Adrenal gland (tissue), 12 donors: Measurements from ENCODE around the gene SH2B2. TPM values are rescaled to one million over a fixed set of nuclear protein-coding genes. Genes with fewer than 3 reads are reported as not detected.

ENCODE experiments used
- DNase-seq, 7 donors: peaks; one replicate each; pipeline ENCODE4 v3.0.0-alpha.2; 2019 to 2020
- H3K27ac ChIP-seq, 5 donors: fragments of 200-600 bp; sonication (generic) in 4 of 5; 1 replicate in 3 of 5; 2 replicates in 2 of 5; pipeline versions ENCODE4 v1.5.1 to v1.8.0; 2016 to 2020; ENCODE audit warnings: mild to moderate bottlenecking in 1 of 5
- H3K27me3 ChIP-seq: fragments of 200-600 bp; 2 replicates; pipeline ENCODE4 v1.8.0; 2021
- H3K36me3 ChIP-seq, 2 donors: fragments of 200-600 bp; replicated peaks in 1 of 2; 1 replicate in 1 of 2; 2 replicates in 1 of 2; pipeline versions ENCODE4 v1.5.1 to v1.8.0; 2018 to 2022
- H3K4me1 ChIP-seq, 2 donors: fragments of 200-600 bp; replicated peaks in 1 of 2; 1 replicate in 1 of 2; 2 replicates in 1 of 2; pipeline versions ENCODE4 v1.5.1 to v1.8.0; 2018 to 2021
- H3K4me3 ChIP-seq, 4 donors: fragments of 200-600 bp; sonication (generic) in 3 of 4; one replicate each; pipeline ENCODE4 v1.5.1; 2016 to 2018
- H3K9me3 ChIP-seq, 3 donors: fragments of 200-600 bp; sonication (generic) in 1 of 3; replicated peaks in 1 of 3; 1 replicate in 2 of 3; 2 replicates in 1 of 3; pipeline versions ENCODE4 v1.5.1 to v1.8.0; 2016 to 2021
- CTCF ChIP-seq, 6 experiments: fragments of 450-650 bp in 4 of 6; fragments of 200-600 bp in 2 of 6; sonication (generic) in 1 of 6; IDR thresholded peaks; 1 replicate in 5 of 6; 2 replicates in 1 of 6; pipeline versions ENCODE4 v1.5.1 to v1.8.0; 2016 to 2021; ENCODE audit warnings: antibody characterized with exemption in 6 of 6, mild to moderate bottlenecking in 2 of 6, moderate library complexity in 1 of 6
- POLR2A ChIP-seq, 2 donors: fragments of 450-650 bp; IDR thresholded peaks; one replicate each; pipeline ENCODE4 v1.6.1; 2017; ENCODE audit warnings: antibody characterized with exemption in 2 of 2, mild to moderate bottlenecking in 2 of 2, moderate library complexity in 1 of 2
- WGBS, 4 donors: extraction: QIAGEN DNeasy Blood & Tissue Kit in 2 of 4; methylation state at CpG; one replicate each; pipeline versions ENCODE4 v1.1.5 to v1.1.7; 2013 to 2017; 5-methylcytosine and 5-hydroxymethylcytosine counted together
- intact Hi-C, 2 donors: fragments of 100-400 bp; cut with DNase I; formaldehyde crosslinking; loops; one replicate each; pipeline versions ENCODE4 v1.14.1 to v1.15.0; 2022 to 2023
- polyA plus RNA-seq, 3 donors: library from polyadenylated mRNA; stranded (reverse); fragments of 200-250 nt in 2 of 3; fragments of 350-450 nt in 1 of 3; fragmentation: Illumina TruSeq in 1 of 3; extraction: RNeasy Lipid Tissue Mini Kit (QIAGEN cat#74804) in 1 of 3; gene quantifications; one replicate each; pipeline ENCODE4 v1.2.3, GENCODE V29; 2013 to 2014
- total RNA-seq, 9 donors: library from RNA; depleted of rRNA in 4 of 9; stranded (reverse); fragments of >200 nt in 4 of 9; fragments of 120-200 nt in 1 of 9; fragmentation: NEBNext Ultra II Directional in 1 of 9; extraction: Animal tissue kit (Norgen Biotek cat#: 25700) in 1 of 9; gene quantifications; one replicate each; pipeline versions ENCODE4 v1.1.0 to v1.2.4, GENCODE V29; 2013 to 2023
- donor health status: healthy with polysubstance abuse.
- donor health status: Bipolar disorder and iron deficiency.
- donor health status: DM: yes; HTN: yes; CAD: no.
- donor health status: DM: no; HTN: no; CAD: no.
- donor health status: DM: no; HTN: no; CAD: no.
- donor health status: DM: yes; HTN: yes; CAD: no.

Gene SH2B2
- total and polyA plus RNA-seq, 12 donors: 0.55 to 22.8 (median 5.0) TPM

- TF ChIP-seq POLR2A (IDR thresholded peaks at IDR 0.05) (no peak), CTCF (IDR thresholded peaks at IDR 0.05) (no peak)
- Histone ChIP-seq H3K27ac (no peak overlapping the region), H3K4me1 (peaks cover 0 to 9% of the 10 kb centered on the region in 2 donors), H3K36me3 (no peaks in the 10 kb centered on the region), H3K9me3 (no peaks in the 10 kb centered on the region), H3K4me3 (no peak overlapping the region), H3K27me3 (no peaks in the 10 kb centered on the region)
- 78 to 92% (median 87%) methylated on average over 9 to 10 of the region's 10 CpGs for WGBS, 4 donors
- intact Hi-C loops: loop anchor here in 1 of 2 donors (10.0 kb wide), 1 partner anchor 590 kb away; no protein-coding TSS in a partner anchor
- DNase-seq: no peak
Observed at GRCh38 chr7:102275123-102275703, 11.5 kb upstream of the SH2B2 start.

- Histone ChIP-seq H3K4me3 (no peak overlapping the region), H3K27ac (no peak overlapping the region), H3K4me1 (peaks cover 0 to 5% of the 10 kb centered on the region in 2 donors), H3K36me3 (no peaks in the 10 kb centered on the region), H3K9me3 (no peaks in the 10 kb centered on the region), H3K27me3 (no peaks in the 10 kb centered on the region)
- WGBS, 4 donors: 61 to 95% (median 86%) methylated on average over 5 to 10 of the region's 10 CpGs
- TF ChIP-seq CTCF (IDR thresholded peaks at IDR 0.05) (no peak), POLR2A (IDR thresholded peaks at IDR 0.05) (no peak)
- intact Hi-C loops: loop anchor here (2.0 to 10.0 kb wide), 2 partner anchors 113 to 593 kb away; no protein-coding TSS in a partner anchor
- no peak for DNase-seq
Observed at GRCh38 chr7:102277901-102278300, 8.8 kb upstream of the SH2B2 start.

- Histone ChIP-seq H3K4me1 (peaks cover 0 to 5% of the 10 kb centered on the region in 2 donors), H3K4me3 (no peak overlapping the region), H3K27ac (no peak overlapping the region), H3K36me3 (no peaks in the 10 kb centered on the region), H3K9me3 (no peaks in the 10 kb centered on the region), H3K27me3 (no peaks in the 10 kb centered on the region)
- peak; percentile 57 to 89 (median 77) for TF ChIP-seq CTCF (IDR thresholded peaks at IDR 0.05)
- no peak for TF ChIP-seq POLR2A (IDR thresholded peaks at IDR 0.05)
- DNase-seq: peak in 4 of 7 donors; percentile 41 to 56 (median 46)
- intact Hi-C loops: loop anchor here (2.0 to 10.0 kb wide), 3 partner anchors 111 to 595 kb away; no protein-coding TSS in a partner anchor
- WGBS, 4 donors: 0 to 54% (median 41%) methylated on average over 4 to 23 of the region's 23 CpGs
Observed at GRCh38 chr7:102279537-102280400, 6.9 kb upstream of the SH2B2 start.

DNA sequence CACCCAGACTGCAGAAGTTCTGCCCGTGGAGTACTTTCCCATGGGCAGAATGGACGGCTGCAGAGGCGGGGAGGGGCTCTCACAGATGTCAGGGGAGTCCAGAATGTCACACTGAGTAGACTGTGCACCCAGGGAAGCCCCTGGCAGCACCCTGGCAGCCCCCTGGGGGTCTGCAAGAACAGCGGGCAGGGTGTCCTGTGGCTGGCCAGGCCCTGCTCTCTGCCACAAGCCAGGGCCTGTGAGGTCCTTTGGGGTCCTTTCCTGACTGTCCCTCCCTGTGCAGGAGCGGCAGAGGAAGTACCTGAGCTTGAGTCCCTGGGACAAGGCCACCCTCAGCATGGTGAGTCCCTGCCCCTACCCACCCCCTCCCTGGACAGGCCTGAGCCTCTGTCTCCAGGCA, 6.1 kb upstream of the SH2B2 start:
- H3K27ac ChIP-seq: no peak overlapping the region
- no peaks in the 10 kb centered on the region for H3K27me3 ChIP-seq
- 75 to 100% (median 89%) methylated on average over 2 to 5 of the region's 5 CpGs for WGBS, 4 donors
- H3K4me3 ChIP-seq: no peak overlapping the region
- TF ChIP-seq CTCF (IDR thresholded peaks at IDR 0.05): no peak
- TF ChIP-seq POLR2A (IDR thresholded peaks at IDR 0.05): no peak
- intact Hi-C loops: loop anchor here in 1 of 2 donors (2.0 to 10.0 kb wide), 2 partner anchors 110 to 174 kb away; no protein-coding TSS in a partner anchor
- no peaks in the 10 kb centered on the region for H3K9me3 ChIP-seq
- H3K4me1 ChIP-seq: peaks cover 0 to 8% of the 10 kb centered on the region in 2 donors
- H3K36me3 ChIP-seq: no peaks in the 10 kb centered on the region
- no peak for DNase-seq
